NCI-H187 (cell line): ENCODE results near the gene OBI1.
"Not testable (repeated sequence)": the region's sequence is repeated elsewhere in the genome, so short reads cannot be mapped to it uniquely, and the experiment has no call there.

Source experiments
- DNase-seq, 2 experiments: peaks; one replicate each; lab custom pipeline; 2025; lab: John Stamatoyannopoulos, UW

Gene OBI1

GRCh38 chr13:78647109-78647678 is 11.8 kb downstream of the OBI1 start:
- DNase-seq: not testable (repeated sequence)

DNA sequence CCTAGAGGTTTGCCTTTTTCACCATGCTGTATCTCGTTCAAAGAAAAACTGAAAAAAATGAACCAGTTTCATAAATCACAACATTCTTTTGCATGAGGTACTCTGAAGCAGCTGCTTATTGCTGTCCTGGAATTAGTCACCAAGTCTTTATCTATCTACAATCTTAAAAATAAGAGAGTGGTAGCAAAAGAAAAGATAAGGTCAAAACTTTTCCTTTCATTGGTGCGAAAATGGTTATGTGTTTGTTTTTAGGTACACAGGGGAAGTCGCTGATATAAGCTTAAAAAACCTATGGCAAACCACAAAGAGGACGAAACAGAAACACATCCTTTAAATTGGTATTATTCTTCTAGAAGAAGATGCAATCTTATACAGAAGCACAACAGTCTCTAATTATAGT is 20.7 kb downstream of the OBI1 start:
- DNase-seq: no peak

GRCh38 chr13:78636495-78636894 is 22.5 kb downstream of the OBI1 start:
- DNase-seq: no peak

- DNase-seq: no peak
Observed at GRCh38 chr13:78632996-78633395, 26.0 kb downstream of the OBI1 start.

DNA sequence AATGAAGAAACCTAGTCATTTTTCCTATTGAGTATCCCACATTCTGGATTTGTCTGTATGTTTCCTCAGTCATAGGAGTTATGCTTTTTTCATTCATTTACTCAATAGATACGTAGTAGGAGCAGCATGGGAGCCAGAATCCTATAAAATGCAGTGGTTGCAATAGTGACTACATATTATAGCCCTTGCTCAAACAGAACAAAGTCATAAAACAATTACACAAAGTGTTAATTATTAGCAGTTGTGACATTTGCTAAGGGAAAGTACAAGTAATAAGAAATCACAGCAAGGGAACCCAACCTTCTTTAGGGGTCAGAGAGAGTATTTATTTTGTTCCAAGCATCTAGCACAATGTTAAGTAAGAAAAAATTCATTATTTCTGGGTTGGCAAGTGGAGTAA is 27.9 kb downstream of the OBI1 start:
- no peak for DNase-seq

- no peak for DNase-seq
Observed at GRCh38 chr13:78630511-78630910, 28.4 kb downstream of the OBI1 start.

GRCh38 chr13:78625384-78625783 is 33.6 kb downstream of the OBI1 start:
- DNase-seq: no peak

- DNase-seq: no peak
Observed at GRCh38 chr13:78623132-78623531, 35.8 kb downstream of the OBI1 start.

GRCh38 chr13:78620936-78621470 is 38.0 kb downstream of the OBI1 start:
- DNase-seq: no peak

DNA sequence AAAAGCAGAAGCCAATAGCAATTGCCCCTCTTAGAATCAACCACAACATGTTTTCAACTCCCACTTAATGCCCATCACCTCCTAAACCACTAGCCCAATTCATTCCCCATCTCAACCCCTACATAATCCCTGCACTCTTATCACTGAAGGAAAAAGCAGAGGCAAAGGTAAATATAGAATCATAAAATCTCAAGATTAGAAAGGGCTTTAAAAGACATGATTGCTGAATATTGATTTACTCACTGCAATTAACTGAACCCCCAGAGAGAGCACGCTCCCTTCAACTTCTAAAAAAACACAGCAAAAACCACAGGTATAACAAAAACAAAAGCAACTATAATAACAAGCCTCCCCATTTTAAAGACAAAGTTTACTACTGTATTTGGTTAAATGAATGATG is 40.5 kb downstream of the OBI1 start:
- DNase-seq: no peak

- no peak for DNase-seq
Observed at GRCh38 chr13:78611040-78611439, 47.9 kb downstream of the OBI1 start.

DNA sequence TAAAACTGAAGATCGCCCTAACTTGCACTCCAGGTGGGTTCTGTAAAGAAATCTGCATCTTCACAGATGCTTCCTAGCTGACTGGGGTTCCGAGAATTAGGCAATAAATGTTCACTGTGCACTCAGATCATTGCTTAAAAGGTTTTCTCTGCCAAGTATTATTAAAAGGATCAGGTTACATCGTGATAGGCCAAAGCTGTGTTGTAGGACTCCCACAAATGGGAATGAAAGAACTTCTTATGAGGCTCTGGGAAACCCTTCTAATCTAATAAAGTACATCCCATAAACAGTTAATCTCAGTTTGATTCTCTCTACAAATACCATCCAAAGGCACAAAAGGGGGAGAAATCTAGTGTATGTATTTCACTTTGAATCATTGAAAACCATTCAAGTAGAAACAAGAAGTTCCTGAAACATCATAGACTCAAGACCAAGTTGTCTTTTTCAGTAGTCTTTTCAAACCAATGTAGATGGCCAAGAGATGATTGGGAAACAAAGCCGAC is 48.5 kb downstream of the OBI1 start:
- DNase-seq: no peak

DNA sequence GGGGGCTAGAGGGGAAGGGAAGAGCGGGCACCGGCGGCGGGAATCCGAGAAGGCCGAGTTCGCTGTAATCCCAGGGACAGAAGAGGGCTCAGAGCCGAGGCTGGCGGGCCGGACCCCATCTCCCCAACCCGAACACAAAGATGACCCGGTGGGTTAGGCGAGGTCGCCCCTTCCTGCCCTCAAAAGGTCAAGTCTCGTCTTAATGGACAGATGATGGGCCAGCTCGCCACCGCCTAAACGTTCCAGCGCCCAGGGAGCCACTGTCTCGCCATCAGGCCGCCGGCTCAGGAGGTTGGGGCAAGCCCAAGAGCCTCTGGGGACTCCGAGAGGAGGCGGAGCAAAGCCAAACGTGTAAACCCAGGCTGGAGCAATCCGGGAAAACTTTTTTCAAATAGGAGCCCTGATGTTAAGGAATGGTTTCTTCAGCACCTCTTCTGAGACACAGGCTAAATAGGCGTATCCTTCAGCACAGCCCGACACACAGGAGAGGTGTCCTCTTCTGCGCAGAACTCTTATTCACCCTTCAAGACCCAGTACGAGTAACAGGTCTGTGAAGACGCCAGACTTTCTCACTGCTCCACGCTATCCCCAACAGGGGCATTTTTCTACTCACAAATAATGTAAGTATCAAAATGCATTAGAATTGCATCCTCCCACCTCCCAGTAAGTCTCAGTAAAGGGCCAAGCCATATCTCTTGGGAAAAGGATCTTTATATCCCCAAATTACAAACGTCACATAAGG is 49.3 kb downstream of the OBI1 start:
- peak in 1 of 2 experiments; percentile 41 for DNase-seq

GRCh38 chr13:78608688-78609463 is 50.1 kb downstream of the OBI1 start:
- DNase-seq: no peak

- no peak for DNase-seq
Observed at GRCh38 chr13:78608252-78608687, 50.7 kb downstream of the OBI1 start.

DNA sequence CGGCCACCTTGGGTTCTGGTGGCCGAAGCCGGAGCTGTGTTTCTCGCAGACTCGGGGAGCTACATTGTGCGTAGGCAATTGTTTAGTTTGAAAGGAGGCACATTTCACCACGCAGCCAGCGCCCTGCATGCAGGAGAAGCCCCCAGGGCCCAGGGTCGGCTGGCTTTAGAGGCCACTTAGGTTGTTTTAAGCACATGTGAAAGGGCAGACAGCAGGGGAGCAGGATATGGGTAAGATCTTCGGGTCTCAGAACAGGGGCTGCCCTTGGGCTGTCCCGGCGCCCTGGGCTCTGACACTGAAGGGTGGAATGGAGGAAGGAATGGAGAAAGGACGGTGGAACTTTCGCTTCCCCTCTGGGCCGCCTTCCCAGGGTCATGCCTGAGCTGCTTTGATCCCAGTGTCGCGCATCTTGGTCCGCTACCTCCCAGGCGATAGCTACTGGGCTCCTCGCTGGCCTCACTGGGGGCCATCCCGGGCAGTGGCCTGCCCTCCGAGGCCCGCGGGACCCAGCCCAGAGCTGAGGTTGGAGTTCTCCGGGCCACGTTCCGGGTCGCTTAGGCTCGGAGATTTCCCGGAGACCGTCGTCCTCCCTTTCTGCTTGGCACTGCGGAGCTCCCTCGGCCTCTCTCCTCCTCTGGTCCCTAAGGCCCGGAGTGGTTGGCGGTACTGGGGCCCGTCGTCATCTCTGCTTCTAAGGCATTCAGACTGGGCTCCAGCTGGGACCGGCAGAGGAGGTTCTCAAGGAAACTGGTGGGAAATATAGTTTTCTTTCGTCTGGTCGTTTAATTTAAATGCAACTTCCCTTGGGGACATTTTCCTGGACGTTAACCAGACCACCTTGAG is 51.3 kb downstream of the OBI1 start:
- no peak for DNase-seq

DNA sequence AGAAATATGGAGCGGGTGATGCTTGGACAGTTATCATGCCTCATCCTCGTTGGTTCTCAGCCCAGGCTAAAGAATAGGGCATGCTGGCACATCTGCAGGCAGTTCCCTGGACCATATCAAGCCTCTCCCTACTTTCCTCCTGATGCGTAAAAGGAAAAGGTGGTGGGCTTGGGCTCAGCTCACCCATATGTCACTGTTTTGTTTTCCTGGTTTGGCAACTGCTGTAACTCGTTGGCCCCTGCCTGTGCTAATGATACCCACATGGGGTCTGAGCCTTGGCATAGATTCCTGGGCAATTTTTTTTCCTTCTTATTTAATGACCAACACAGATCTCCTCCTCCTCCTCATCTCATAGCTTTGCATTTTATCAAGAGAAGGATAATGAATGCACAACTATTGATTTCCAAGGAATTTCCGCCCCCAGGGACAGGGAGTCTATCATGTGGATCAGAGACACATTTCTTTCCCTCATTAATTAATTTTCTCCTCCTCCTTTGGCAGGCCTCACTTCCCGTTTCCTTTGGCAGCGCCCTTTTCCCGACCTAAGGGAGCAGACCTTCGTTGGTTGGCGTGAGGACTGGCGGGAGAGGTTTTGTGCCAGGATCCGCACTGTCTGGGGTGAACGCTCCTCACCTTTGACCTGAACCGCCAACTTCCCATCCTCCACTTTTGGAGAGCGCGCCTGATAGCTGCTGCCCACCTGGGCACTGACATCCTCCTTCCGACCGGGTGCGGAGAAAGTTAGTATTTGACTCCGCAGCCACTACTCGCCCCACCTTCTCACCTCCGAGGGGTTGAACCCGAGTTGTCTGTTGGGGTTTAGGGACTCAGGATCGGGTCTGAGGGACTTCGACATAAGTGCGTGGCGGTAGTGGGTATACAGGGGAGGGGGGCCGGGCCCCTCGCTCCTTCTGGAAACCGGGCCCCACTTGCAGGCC is 52.2 kb downstream of the OBI1 start:
- DNase-seq: no peak

DNA sequence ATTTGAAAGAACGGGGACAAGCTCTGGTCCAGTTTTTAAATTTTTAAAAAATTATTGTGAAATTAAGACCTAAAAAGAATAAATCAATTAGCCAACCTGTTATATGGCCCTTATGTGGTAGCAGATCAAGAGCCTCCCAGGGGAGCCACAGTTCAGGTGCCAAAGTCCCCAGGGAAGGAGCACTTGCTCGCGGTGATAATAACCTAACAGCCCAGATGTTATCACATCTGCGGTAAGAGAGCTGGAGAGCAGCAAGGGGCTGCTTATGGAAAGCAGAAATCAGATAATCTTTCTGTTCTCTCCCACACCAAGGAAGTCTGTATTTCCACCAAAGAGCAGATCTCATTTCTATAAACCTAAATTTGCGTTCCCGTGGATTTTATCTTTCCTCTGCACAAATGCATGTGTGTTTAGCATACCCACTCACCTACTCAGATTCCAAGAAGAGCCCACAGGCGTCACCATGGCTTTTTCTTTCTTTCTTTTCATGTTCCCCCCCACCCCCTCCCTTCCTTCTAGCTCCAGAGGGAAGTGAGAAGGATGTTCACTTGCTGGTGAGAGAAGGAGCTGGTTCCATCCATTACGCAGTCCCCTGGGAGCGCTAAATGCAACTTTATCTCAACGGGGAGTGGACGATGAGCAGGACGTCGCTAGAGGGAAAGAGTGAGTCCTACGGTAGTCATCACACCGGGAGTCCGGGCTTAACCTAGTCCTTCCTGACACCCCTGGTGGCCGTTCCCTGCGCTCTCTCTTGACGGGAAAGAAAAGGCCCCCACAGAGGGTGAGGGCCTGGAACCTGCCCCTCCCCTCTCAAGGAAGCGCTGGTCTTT is 54.0 kb downstream of the OBI1 start:
- DNase-seq: peak; percentile 80 to 88

DNA sequence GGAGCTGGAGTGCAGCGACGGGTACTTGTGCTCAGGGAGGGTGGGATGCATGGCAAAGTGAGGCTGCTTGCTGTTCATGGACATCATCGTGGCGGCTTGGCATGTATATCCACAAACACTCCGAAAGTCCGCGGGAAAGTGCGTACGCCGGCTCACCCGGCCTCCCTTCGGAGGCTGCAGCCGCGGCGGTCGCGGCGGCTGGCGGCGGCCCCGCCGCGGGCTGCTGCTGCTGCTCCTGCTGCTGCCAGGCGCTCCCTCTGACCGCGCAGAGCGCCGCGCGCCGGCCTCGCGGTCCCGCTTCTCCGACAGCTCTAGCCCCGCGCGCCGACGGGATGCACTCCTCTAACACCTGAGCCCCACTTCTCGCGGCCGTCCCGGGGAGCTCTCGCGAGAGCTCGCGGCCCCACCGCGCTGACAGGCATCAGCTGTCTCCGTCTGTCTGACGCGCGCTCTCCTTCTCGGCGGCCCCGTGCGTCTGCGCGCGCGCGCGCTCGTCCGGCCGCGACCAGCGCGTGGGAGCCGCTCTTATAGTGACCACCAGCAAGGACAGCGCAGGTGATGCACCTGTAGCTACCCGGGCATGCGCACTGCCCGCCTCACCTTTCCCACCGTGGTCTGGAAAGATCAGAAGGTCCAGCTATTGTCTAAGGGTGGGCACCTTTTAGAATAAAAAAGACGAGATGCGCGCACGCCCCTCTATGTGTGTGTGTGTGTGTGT is 55.6 kb downstream of the OBI1 start, which contains the start of gene POU4F1:
Gene POU4F1 (minus strand): TSS at position 313 of the 718 bp plus-strand sequence. CDS start 226 bp downstream, at position 87.
- peak; percentile 88 to 93 for DNase-seq
